H1 (cell line): Measurements from ENCODE around the gene ENDOG. TPM values are rescaled to one million over a fixed set of nuclear protein-coding genes. Genes with fewer than 3 reads are reported as not detected.

Source experiments
- CTCF ChIA-PET: fragments of 300-600 bp; sonication (Branson Sonifier 250); formaldehyde crosslinking; loops from one replicate; lab custom pipeline; 2021; ENCODE audit not compliant: partially characterized antibody; lab: Charles Lee
- POLR2A ChIA-PET: fragments of 300-600 bp; sonication (Branson Sonifier 250); formaldehyde crosslinking; loops from one replicate; lab custom pipeline; 2021; ENCODE audit warnings: inconsistent platforms; ENCODE audit not compliant: partially characterized antibody; lab: Charles Lee
- DNase-seq, 2 experiments: peaks; one replicate each; pipeline versions ENCODE4 v3.0.0 to v3.0.0-alpha.2; 2010 to 2022; ENCODE audit warnings: low spot score in 2 of 2, low read depth in 1 of 2, mixed read lengths in 1 of 2
- FAIRE-seq: peaks from 2 replicates; lab custom pipeline; 2011; peaks lifted over from hg19 to GRCh38; lab: Jason Lieb, UNC
- H2AFZ ChIP-seq: 2 replicates; pipeline ENCODE4 v1.8.1; 2012; ENCODE audit warnings: low read length, inconsistent platforms
- H2AK5ac ChIP-seq: 2 replicates; pipeline ENCODE4 v1.6.1; 2013; ENCODE audit warnings: low read depth, low read length
- H2BK120ac ChIP-seq: replicated peaks from 2 replicates; pipeline ENCODE3; 2013; ENCODE audit warnings: low read depth, low read length, inconsistent platforms
- H2BK12ac ChIP-seq: 2 replicates; pipeline ENCODE4 v1.6.1; 2013; ENCODE audit warnings: low read depth, low read length
- H2BK15ac ChIP-seq: 2 replicates; pipeline ENCODE4 v1.6.1; 2013; ENCODE audit warnings: low read length
- H2BK20ac ChIP-seq: 2 replicates; pipeline ENCODE4 v1.6.1; 2013; ENCODE audit warnings: low read length
- H2BK5ac ChIP-seq: 2 replicates; pipeline ENCODE4 v1.6.1; 2013; ENCODE audit warnings: low read depth, low read length
- H3K14ac ChIP-seq: 2 replicates; pipeline ENCODE4 v1.6.1; 2013; ENCODE audit warnings: inconsistent platforms; ENCODE audit not compliant: insufficient read length
- H3K18ac ChIP-seq: 2 replicates; pipeline ENCODE4 v1.6.1; 2013; ENCODE audit warnings: low read length; ENCODE audit errors: extremely low read depth
- H3K23ac ChIP-seq: 2 replicates; pipeline ENCODE4 v1.6.1; 2013; ENCODE audit warnings: inconsistent platforms; ENCODE audit not compliant: insufficient read length
- H3K23me2 ChIP-seq: 2 replicates; pipeline ENCODE4 v1.6.1; 2013; ENCODE audit warnings: low read depth, low read length
- H3K27ac ChIP-seq: 2 replicates; pipeline ENCODE4 v1.6.1; 2011; ENCODE audit warnings: low read depth, low read length, inconsistent platforms
- H3K27me3 ChIP-seq, 4 experiments: replicated peaks in 1 of 4; 1 replicate in 1 of 4; 2 replicates in 3 of 4; pipeline versions ENCODE4 v1.6.1 to v1.8.1; 2011 to 2013; ENCODE audit warnings: low read length in 3 of 4, mild to moderate bottlenecking in 3 of 4, inconsistent platforms in 2 of 4, mixed read lengths in 2 of 4, moderate library complexity in 1 of 4; ENCODE audit not compliant: control insufficient read depth in 3 of 4, insufficient read depth in 3 of 4; ENCODE audit errors: extremely low read depth in 1 of 4
- H3K36me3 ChIP-seq, 4 experiments: 2 replicates each; pipeline versions ENCODE4 v1.6.1 to v1.8.1; 2011 to 2013; ENCODE audit warnings: mild to moderate bottlenecking in 4 of 4, low read length in 3 of 4, moderate library complexity in 2 of 4, control low read depth in 1 of 4, inconsistent platforms in 1 of 4; ENCODE audit not compliant: insufficient read depth in 4 of 4, control insufficient read depth in 2 of 4
- H3K4ac ChIP-seq: replicated peaks from 2 replicates; pipeline ENCODE3; 2013; ENCODE audit warnings: low read length, low read depth, mixed read lengths, inconsistent platforms; ENCODE audit not compliant: insufficient read length
- H3K4me1 ChIP-seq, 4 experiments: replicated peaks in 1 of 4; 1 replicate in 1 of 4; 2 replicates in 3 of 4; pipeline versions ENCODE4 v1.6.1 to v1.8.1; 2011 to 2013; ENCODE audit warnings: low read length in 3 of 4, inconsistent platforms in 2 of 4, mixed read lengths in 1 of 4; ENCODE audit not compliant: insufficient read depth in 4 of 4, control insufficient read depth in 3 of 4
- H3K4me2 ChIP-seq, 2 experiments: 2 replicates each; pipeline versions ENCODE4 v1.6.1 to v1.8.1; 2011 to 2013; ENCODE audit warnings: low read depth in 2 of 2, low read length in 2 of 2, control low read depth in 1 of 2, inconsistent platforms in 1 of 2, mild to moderate bottlenecking in 1 of 2; ENCODE audit not compliant: insufficient read depth in 1 of 2
- H3K4me3 ChIP-seq, 4 experiments: fragments of 200-600, 300-600 bp in 1 of 4; sonication (generic), shearing (Covaris generic), sonication (Bioruptor Twin) in 1 of 4; 2 replicates each; pipeline versions ENCODE4 v1.5.1 to v1.8.1; 2011 to 2016; ENCODE audit warnings: low read length in 4 of 4, low read depth in 3 of 4, control low read depth in 2 of 4, inconsistent platforms in 2 of 4, mild to moderate bottlenecking in 2 of 4, mixed read lengths in 1 of 4, moderate library complexity in 1 of 4; ENCODE audit not compliant: insufficient read depth in 2 of 4; ENCODE audit errors: extremely low read depth in 1 of 4
- H3K56ac ChIP-seq: replicated peaks from 2 replicates; pipeline ENCODE3; 2013; ENCODE audit warnings: low read depth, mild to moderate bottlenecking, mixed read lengths, low read length, inconsistent platforms; ENCODE audit not compliant: insufficient read length
- H3K79me1 ChIP-seq: 2 replicates; pipeline ENCODE4 v1.6.1; 2013; ENCODE audit warnings: low read depth, low read length, control low read depth
- H3K79me2 ChIP-seq, 2 experiments: 2 replicates each; pipeline versions ENCODE4 v1.6.1 to v1.8.1; 2012 to 2013; ENCODE audit warnings: low read length in 2 of 2, mild to moderate bottlenecking in 2 of 2, inconsistent platforms in 1 of 2; ENCODE audit not compliant: insufficient read depth in 2 of 2, control insufficient read depth in 1 of 2
- H3K9ac ChIP-seq, 4 experiments: replicated peaks in 1 of 4; 1 replicate in 1 of 4; 2 replicates in 3 of 4; pipeline versions ENCODE4 v1.6.1 to v1.8.1; 2011 to 2013; ENCODE audit warnings: low read depth in 3 of 4, low read length in 3 of 4, control low read depth in 2 of 4, mild to moderate bottlenecking in 2 of 4, moderate library complexity in 2 of 4, inconsistent platforms in 1 of 4; ENCODE audit errors: extremely low read depth in 1 of 4
- H3K9me3 ChIP-seq, 2 experiments: 2 replicates each; pipeline versions ENCODE4 v1.6.1 to v1.8.1; 2012 to 2013; ENCODE audit warnings: mild to moderate bottlenecking in 2 of 2, moderate library complexity in 2 of 2, control low read depth in 1 of 2, inconsistent platforms in 1 of 2, low read depth in 1 of 2, low read length in 1 of 2, mixed read lengths in 1 of 2; ENCODE audit not compliant: insufficient read depth in 2 of 2
- H4K20me1 ChIP-seq, 2 experiments: replicated peaks in 1 of 2; 2 replicates each; pipeline versions ENCODE3 to v1.8.1; 2011 to 2013; ENCODE audit warnings: inconsistent platforms in 2 of 2, low read length in 2 of 2, mild to moderate bottlenecking in 1 of 2; ENCODE audit not compliant: insufficient read depth in 2 of 2, control insufficient read depth in 1 of 2
- H4K5ac ChIP-seq: 2 replicates; pipeline ENCODE4 v1.6.1; 2013; ENCODE audit warnings: low read length, low read depth, mixed read lengths, inconsistent platforms; ENCODE audit not compliant: insufficient read length
- H4K8ac ChIP-seq: 2 replicates; pipeline ENCODE4 v1.8.0; 2013; ENCODE audit warnings: mild to moderate bottlenecking, moderate library complexity, low read length, inconsistent platforms; ENCODE audit not compliant: insufficient read depth; ENCODE audit errors: extremely low read depth
- H4K91ac ChIP-seq: replicated peaks from 2 replicates; pipeline ENCODE3; 2013; ENCODE audit warnings: low read length, mixed read lengths, inconsistent platforms; ENCODE audit not compliant: insufficient read length
- BCL11A ChIP-seq, 2 experiments: IDR thresholded peaks; one replicate each; pipeline ENCODE4 v1.6.1; 2011; ENCODE audit warnings: low read depth in 2 of 2, low read length in 2 of 2, mild to moderate bottlenecking in 2 of 2
- EGR1 ChIP-seq: IDR thresholded peaks from 2 replicates; pipeline ENCODE4 v1.6.1; 2011; ENCODE audit warnings: low read depth, low read length, borderline replicate concordance
- TBP ChIP-seq: IDR thresholded peaks from 2 replicates; pipeline ENCODE4 v1.6.1; 2011; ENCODE audit warnings: low read depth, low read length, improper control_type of control experiment
- WGBS, 2 experiments: shearing (Covaris generic) in 1 of 2; methylation state at CpG; one replicate each; pipeline versions ENCODE4 v1.1.6 to v1.1.7; 2013 to 2015; ENCODE audit warnings: low lambda C conversion rate in 2 of 2, mixed read lengths in 2 of 2, inconsistent platforms in 1 of 2, low coverage in 1 of 2, missing lambda C conversion rate in 1 of 2; ENCODE audit not compliant: insufficient replicate concordance in 2 of 2, insufficient coverage in 1 of 2, insufficient read length in 1 of 2; ENCODE audit errors: extremely low coverage in 1 of 2, missing lambda C conversion rate in 1 of 2; 5-methylcytosine and 5-hydroxymethylcytosine counted together
- polyA plus RNA-seq, 7 experiments: library from polyadenylated mRNA; depleted of rRNA in 3 of 7; stranded (reverse) in 5 of 7; unstranded in 2 of 7; fragments of >200 nt in 5 of 7; fragments of 200-250 nt in 2 of 7; gene quantifications; 1 replicate in 5 of 7; 2 replicates in 1 of 7; 4 replicates in 1 of 7; pipeline versions ENCODE4 v1.2.1 to v1.2.3, GENCODE V29; 2011 to 2013; ENCODE audit warnings: missing spikeins in 2 of 7, mixed read lengths in 2 of 7
- total RNA-seq: library from RNA; stranded (reverse); fragmentation: NEBNext Ultra II Directional; extraction: Animal tissue kit (Norgen Biotek cat#: 25700); gene quantifications from 2 replicates; pipeline ENCODE4 v1.2.1, GENCODE V29; 2021

Gene ENDOG
- total and polyA plus RNA-seq, 2 of the 8 experiments (the other 6 are each of a cell fraction or from before 2014, with no cell fraction given): 17.5 to 23.4 TPM

DNA sequence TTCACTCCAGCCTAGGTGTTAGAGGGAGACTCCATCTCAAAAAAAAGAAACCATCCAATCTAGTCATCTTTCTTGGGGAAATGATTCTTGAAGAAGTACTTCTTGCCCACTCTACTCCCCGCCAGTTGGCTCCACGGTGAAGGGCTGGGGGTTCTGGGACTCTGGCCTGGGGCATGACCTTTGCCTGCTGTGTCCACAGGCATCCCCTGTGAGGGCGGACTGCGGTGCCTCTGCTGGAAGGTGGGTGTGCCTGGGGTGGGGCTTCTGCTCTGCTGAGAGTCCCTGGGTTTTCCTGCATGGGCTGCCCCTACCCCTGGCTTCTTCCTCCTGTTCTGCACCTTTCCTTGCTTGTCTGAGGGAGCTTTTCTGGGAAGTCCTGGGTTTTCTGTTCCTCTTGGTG, 27.8 kb upstream of the ENDOG start:
- Histone ChIP-seq H3K79me2 (peaks cover 0 to 7% of the 10 kb centered on the region in 2 experiments; a peak in 1 of 4 replicates), H3K4me3 (no peak overlapping the region), H4K91ac (no peak overlapping the region), H2BK15ac (no peak overlapping the region), H3K4ac (no peak overlapping the region), H3K36me3 (peaks cover 5 to 16% (median 7%) of the 10 kb centered on the region in 4 experiments; a peak in 4 of 8 replicates), H3K27ac (no peak overlapping the region), H3K4me1 (peaks cover 0 to 2% (median 0%) of the 10 kb centered on the region in 4 experiments; a peak in 1 of 7 replicates), H4K5ac (no peak overlapping the region), H2AFZ (no peak overlapping the region), H2BK120ac (no peak overlapping the region), H3K23ac (no peak overlapping the region), H2BK5ac (no peak overlapping the region), H3K14ac (no peak overlapping the region), H3K18ac (no peak overlapping the region), H3K56ac (no peak overlapping the region), H2BK12ac (no peak overlapping the region), H4K8ac (no peak overlapping the region), H3K4me2 (no peak overlapping the region), H2AK5ac (no peak overlapping the region), H3K9ac (no peak overlapping the region), H3K23me2 (peaks cover 5% of the 10 kb centered on the region; the same call in 1 of the 2 replicates), H3K9me3 (no peaks in the 10 kb centered on the region), H3K27me3 (no peaks in the 10 kb centered on the region), H2BK20ac (no peak overlapping the region), H4K20me1 (peaks cover 0 to 1% of the 10 kb centered on the region in 2 experiments), H3K79me1 (no peaks in the 10 kb centered on the region; the same call in 1 of the 2 replicates)
- ChIA-PET POLR2A (interaction anchor here (0.7 to 4.8 kb wide), 2 partner anchors 19 to 29 kb away, joined by 4 to 21 read pairs; partner anchors contain the start of gene ENDOG), CTCF (interaction anchor here (1.2 to 2.6 kb wide), 2 partner anchors 9 to 58 kb away, joined by 3 to 10 read pairs; no protein-coding TSS in a partner anchor)
- DNase-seq: no peak
- WGBS, 2 experiments: 84% methylated on average over 4 of the region's 4 CpGs; no CpG with 5 or more reads in 1 of the 2 experiments
- no peak for FAIRE-seq
- no peak for TF ChIP-seq TBP
- TF ChIP-seq EGR1: no peak
- no peak for TF ChIP-seq BCL11A (IDR thresholded peaks at IDR 0.05; ENCODE audit: low read depth in 2 of 2, low read length in 2 of 2)
